Measurements from ENCODE around the gene DCTN2. TPM values are rescaled to one million over a fixed set of nuclear protein-coding genes. Genes with fewer than 3 reads are reported as not detected.

The DCTN2 gene
- total and polyA plus RNA-seq, 4 donors: 28.5 to 66.6 (median 31.2) TPM

DNA sequence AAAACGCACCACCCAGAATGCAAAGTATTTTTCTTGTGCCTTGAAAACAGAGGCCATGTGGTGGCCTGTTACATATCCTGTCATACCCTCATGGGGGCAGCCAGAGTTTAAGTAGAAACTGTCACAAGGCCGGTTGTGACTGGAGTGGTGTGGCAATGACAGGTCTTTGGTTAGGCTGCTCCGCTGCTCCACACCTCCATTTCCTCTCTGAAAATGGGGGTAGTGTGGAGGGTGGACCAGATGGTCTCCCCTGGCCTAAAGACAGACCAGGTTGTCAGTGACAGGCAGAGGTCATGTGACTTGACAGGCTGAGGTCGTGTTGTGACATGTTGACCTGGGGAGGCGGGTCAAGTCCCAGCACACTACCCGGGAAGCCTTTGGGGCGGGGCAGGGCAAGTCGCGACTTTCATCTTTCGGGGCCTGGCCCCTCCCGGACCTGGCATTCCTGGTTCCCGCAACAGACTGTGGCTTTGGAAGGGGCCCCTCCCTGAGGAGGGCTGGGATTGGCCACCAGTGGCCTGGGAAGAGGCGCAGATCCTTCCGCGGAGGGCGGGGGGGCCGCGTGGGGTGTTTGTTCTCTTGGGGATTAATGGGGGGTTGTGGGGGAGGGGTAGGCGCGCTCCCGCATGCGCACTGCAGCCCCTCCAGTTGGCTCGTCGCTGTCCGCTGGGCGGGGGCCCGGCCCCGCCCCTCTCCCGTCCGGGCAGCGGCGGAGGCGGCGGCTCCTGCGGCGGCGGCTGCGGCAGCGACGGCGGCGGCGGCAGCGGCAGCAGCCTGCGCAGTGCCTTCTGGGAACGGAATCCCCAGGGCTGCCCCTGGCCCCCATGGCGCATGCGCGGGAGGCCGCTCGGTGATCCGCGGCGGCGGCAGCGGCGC lies 24.7 kb downstream of the DCTN2 start, which contains the start of gene MBD6 (continued):
- TF ChIP-seq, protein P1, sequence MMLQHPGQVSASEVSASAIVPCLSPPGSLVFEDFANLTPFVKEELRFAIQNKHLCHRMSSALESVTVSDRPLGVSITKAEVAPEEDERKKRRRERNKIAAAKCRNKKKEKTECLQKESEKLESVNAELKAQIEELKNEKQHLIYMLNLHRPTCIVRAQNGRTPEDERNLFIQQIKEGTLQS (IDR thresholded peaks at IDR 0.05): peak; percentile 45
- TF ChIP-seq TAF1 (conservative IDR thresholded peaks at IDR 0.05): no peak
- TF ChIP-seq HNF4A (conservative IDR thresholded peaks at IDR 0.05): peak; percentile 53 to 59

DNA sequence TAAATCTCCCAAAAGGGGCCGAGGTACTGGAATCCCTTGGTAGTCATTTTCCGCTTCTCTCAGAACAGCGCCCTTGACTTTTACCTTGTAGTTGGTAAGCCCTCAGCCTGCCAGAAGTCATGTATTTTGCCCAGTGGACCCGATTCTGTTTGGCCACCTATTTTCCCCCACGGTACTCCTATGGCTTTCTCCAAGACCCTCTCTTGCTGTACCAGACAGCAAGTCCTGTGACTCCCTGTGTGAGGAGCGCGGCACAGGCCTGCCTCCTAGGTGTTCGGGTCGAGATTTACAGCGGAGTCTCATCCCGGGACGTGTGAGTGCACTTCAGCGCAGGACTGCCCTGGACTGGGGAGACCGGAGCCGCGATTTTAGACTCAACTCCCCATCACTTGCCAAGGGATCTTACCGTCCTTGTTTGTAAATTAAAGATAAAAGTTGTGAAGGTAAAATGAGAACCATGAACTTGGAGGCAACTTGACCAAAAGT lies 25.4 kb downstream of the DCTN2 start:
- H3K9ac ChIP-seq (ENCODE audit: low read depth in 1 of 2, low read length in 2 of 2): peak overlapping the region; percentile 46 to 92

More for the DNA sequence above, 25.4 kb downstream of the DCTN2 start:
- Histone ChIP-seq H3K4me3 (ENCODE audit: low read depth in 1 of 3, low read length in 3 of 3) (no peak overlapping the region), H3K27ac (ENCODE audit: low read depth in 1 of 2, low read length in 2 of 2) (peak overlapping the region; percentile 92 to 95), H3K9me3 (ENCODE audit: control insufficient read depth in 4 of 4, low read length in 3 of 4) (no peaks in the 10 kb centered on the region), H3K36me3 (ENCODE audit: control insufficient read depth in 4 of 4, insufficient read depth in 3 of 4, low read depth in 1 of 4, low read length in 3 of 4) (peaks cover 6 to 23% (median 15%) of the 10 kb centered on the region in 4 donors), H3K27me3 (ENCODE audit: control insufficient read depth in 4 of 4, insufficient read depth in 4 of 4, low read length in 3 of 4) (no peaks in the 10 kb centered on the region), H3K4me1 (ENCODE audit: control insufficient read depth in 4 of 4, insufficient read depth in 4 of 4, low read length in 3 of 4) (peaks cover 10 to 58% (median 37%) of the 10 kb centered on the region in 4 donors)
- no peak for TF ChIP-seq SP1 (IDR thresholded peaks at IDR 0.05)
- no peak for TF ChIP-seq GABPA (IDR thresholded peaks at IDR 0.05 in 1 of 2, conservative IDR thresholded peaks at IDR 0.05 in 1 of 2)
- TF ChIP-seq RAD21 (IDR thresholded peaks at IDR 0.05): no peak
- no peak for TF ChIP-seq EGR1 (IDR thresholded peaks at IDR 0.05; ENCODE audit: low read depth in 2 of 2)
- TF ChIP-seq, protein P1 (IDR thresholded peaks at IDR 0.05): no peak
- TF ChIP-seq FOXA2 (IDR thresholded peaks at IDR 0.05): no peak
- no peak for TF ChIP-seq YY1 (IDR thresholded peaks at IDR 0.05)
- no peak for TF ChIP-seq HNF4A (conservative IDR thresholded peaks at IDR 0.05)
- TF ChIP-seq HNF4G (IDR thresholded peaks at IDR 0.05): no peak
- TF ChIP-seq, protein P2, sequence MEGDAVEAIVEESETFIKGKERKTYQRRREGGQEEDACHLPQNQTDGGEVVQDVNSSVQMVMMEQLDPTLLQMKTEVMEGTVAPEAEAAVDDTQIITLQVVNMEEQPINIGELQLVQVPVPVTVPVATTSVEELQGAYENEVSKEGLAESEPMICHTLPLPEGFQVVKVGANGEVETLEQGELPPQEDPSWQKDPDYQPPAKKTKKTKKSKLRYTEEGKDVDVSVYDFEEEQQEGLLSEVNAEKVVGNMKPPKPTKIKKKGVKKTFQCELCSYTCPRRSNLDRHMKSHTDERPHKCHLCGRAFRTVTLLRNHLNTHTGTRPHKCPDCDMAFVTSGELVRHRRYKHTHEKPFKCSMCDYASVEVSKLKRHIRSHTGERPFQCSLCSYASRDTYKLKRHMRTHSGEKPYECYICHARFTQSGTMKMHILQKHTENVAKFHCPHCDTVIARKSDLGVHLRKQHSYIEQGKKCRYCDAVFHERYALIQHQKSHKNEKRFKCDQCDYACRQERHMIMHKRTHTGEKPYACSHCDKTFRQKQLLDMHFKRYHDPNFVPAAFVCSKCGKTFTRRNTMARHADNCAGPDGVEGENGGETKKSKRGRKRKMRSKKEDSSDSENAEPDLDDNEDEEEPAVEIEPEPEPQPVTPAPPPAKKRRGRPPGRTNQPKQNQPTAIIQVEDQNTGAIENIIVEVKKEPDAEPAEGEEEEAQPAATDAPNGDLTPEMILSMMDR (IDR thresholded peaks at IDR 0.05; ENCODE audit: low read depth, low read length, missing input control): no peak
- no peak for TF ChIP-seq NR2F2 (IDR thresholded peaks at IDR 0.05)
- TF ChIP-seq, protein P3, sequence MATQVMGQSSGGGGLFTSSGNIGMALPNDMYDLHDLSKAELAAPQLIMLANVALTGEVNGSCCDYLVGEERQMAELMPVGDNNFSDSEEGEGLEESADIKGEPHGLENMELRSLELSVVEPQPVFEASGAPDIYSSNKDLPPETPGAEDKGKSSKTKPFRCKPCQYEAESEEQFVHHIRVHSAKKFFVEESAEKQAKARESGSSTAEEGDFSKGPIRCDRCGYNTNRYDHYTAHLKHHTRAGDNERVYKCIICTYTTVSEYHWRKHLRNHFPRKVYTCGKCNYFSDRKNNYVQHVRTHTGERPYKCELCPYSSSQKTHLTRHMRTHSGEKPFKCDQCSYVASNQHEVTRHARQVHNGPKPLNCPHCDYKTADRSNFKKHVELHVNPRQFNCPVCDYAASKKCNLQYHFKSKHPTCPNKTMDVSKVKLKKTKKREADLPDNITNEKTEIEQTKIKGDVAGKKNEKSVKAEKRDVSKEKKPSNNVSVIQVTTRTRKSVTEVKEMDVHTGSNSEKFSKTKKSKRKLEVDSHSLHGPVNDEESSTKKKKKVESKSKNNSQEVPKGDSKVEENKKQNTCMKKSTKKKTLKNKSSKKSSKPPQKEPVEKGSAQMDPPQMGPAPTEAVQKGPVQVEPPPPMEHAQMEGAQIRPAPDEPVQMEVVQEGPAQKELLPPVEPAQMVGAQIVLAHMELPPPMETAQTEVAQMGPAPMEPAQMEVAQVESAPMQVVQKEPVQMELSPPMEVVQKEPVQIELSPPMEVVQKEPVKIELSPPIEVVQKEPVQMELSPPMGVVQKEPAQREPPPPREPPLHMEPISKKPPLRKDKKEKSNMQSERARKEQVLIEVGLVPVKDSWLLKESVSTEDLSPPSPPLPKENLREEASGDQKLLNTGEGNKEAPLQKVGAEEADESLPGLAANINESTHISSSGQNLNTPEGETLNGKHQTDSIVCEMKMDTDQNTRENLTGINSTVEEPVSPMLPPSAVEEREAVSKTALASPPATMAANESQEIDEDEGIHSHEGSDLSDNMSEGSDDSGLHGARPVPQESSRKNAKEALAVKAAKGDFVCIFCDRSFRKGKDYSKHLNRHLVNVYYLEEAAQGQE (IDR thresholded peaks at IDR 0.05): no peak
- no peak for TF ChIP-seq JUND (IDR thresholded peaks at IDR 0.05)
- no peak for TF ChIP-seq TAF1 (conservative IDR thresholded peaks at IDR 0.05)
- TF ChIP-seq FOXA1 (IDR thresholded peaks at IDR 0.05): no peak
- DNase-seq (ENCODE audit: low spot score): peak; percentile 57
- 50% methylated on average over 17 of the region's 17 CpGs for WGBS
